BLaER1 treated with 17β-estradiol and CSF1 and Interleukin-3, amounts not matched to agents 10 nM and 100 nM (cell line): ENCODE data around the gene SLC2A10.

Source experiments
- H3K27ac ChIP-seq, 11 experiments: shearing (Covaris generic); formaldehyde crosslinking; 2 replicates each; pipeline ENCODE4 v1.8.1; 2022
- H3K27me3 ChIP-seq, 11 experiments: shearing (Covaris generic); formaldehyde crosslinking; 2 replicates each; pipeline ENCODE4 v1.8.1; 2022
- H3K36me3 ChIP-seq, 11 experiments: shearing (Covaris generic); formaldehyde crosslinking; 2 replicates each; pipeline ENCODE4 v1.8.1; 2022
- H3K4me1 ChIP-seq, 10 experiments: shearing (Covaris generic); formaldehyde crosslinking; 2 replicates each; pipeline ENCODE4 v1.8.1; 2022
- H3K4me2 ChIP-seq, 11 experiments: shearing (Covaris generic); formaldehyde crosslinking; 2 replicates each; pipeline ENCODE4 v1.8.1; 2022
- H3K4me3 ChIP-seq, 10 experiments: shearing (Covaris generic); formaldehyde crosslinking; 2 replicates each; pipeline ENCODE4 v1.8.1; 2022
- H3K9ac ChIP-seq, 11 experiments: shearing (Covaris generic); formaldehyde crosslinking; 2 replicates each; pipeline ENCODE4 v1.8.1; 2022
- H3K9me3 ChIP-seq, 11 experiments: shearing (Covaris generic); formaldehyde crosslinking; replicated peaks in 1 of 11; 2 replicates each; pipeline ENCODE4 v1.8.1; 2022
- H4K20me1 ChIP-seq, 11 experiments: shearing (Covaris generic); formaldehyde crosslinking; 2 replicates each; pipeline ENCODE4 v1.8.1; 2022
- Cebpa-rat ChIP-seq, 11 experiments: shearing (Covaris generic); IDR thresholded peaks; 2 replicates each; pipeline ENCODE4 v1.8.1; 2022

SLC2A10 gene

DNA sequence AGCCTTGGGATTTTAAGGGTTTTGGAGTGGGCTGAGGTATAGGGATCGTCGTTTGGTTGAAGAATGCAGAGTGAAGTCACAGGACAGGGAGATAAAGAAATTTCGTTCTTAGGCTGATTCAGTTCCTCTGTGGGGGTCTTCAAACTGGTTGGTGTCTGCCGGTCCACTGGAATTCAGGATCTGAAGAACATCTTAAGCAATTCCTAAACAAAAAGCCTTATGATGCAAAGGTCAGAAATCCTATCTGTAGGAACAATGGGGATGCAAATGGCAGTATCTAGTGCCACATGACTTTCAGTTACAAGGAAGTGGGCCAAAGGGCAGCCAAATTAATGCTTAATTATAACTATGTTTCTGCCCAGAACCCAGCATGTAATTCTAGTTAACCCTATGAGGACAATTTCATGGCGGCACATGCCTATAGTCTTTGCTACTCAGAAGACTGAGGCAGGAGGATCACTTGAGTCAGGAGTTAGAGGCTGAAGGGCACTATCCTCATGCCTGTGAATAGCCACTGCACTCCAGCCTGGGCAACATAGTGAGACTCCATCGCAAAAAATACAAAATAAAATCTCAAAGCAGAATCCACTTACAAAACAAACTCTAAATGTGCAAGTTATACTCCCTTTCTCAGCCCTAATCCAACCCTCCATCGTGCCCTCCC lies 4.6 kb upstream of the SLC2A10 start:
- Histone ChIP-seq H3K27me3 (peaks cover 14 to 20% (median 19%) of the 10 kb centered on the region in 11 experiments), H3K4me1 (peaks cover 0 to 8% (median 3%) of the 10 kb centered on the region in 10 experiments; a peak in 12 of 20 replicates), H3K4me2 (no peak overlapping the region), H3K9ac (no peak overlapping the region), H3K9me3 (peaks cover 18 to 35% (median 28%) of the 10 kb centered on the region in 11 experiments), H4K20me1 (no peaks in the 10 kb centered on the region), H3K27ac (no peak overlapping the region), H3K4me3 (no peak overlapping the region), H3K36me3 (no peaks in the 10 kb centered on the region; a peak in 1 of 22 replicates)
- no peak for TF ChIP-seq Cebpa-rat (IDR thresholded peaks at IDR 0.05)

DNA sequence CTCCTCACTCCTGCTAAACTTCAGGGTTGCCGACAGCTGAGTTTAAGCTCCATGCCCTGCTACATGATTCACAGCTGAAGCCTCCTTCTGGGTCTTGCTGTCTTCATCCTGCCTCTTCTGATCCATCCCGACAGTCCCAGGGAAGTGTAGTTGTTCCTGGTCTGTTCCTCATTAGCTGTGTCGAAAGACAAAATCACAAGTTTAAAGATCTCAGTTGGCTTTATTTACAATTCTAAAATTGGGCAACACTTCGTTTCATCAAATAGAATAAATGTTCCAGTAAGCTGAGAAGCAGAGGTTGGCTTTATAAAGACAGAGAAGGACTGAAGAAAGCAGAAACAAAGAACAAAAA lies 4.1 kb upstream of the SLC2A10 start:
- H3K4me1 ChIP-seq = peaks cover 5 to 13% (median 8%) of the 10 kb centered on the region in 10 experiments; a peak in 15 of 20 replicates
- no peaks in the 10 kb centered on the region; a peak in 1 of 22 replicates for H3K36me3 ChIP-seq
- H4K20me1 ChIP-seq = no peaks in the 10 kb centered on the region
- H3K4me3 ChIP-seq = no peak overlapping the region
- no peak for TF ChIP-seq Cebpa-rat (IDR thresholded peaks at IDR 0.05)
- no peak overlapping the region for H3K9ac ChIP-seq
- H3K9me3 ChIP-seq = peaks cover 18 to 35% (median 28%) of the 10 kb centered on the region in 11 experiments
- H3K4me2 ChIP-seq = no peak overlapping the region
- H3K27ac ChIP-seq = no peak overlapping the region
- H3K27me3 ChIP-seq = peaks cover 19 to 25% (median 24%) of the 10 kb centered on the region in 11 experiments

DNA sequence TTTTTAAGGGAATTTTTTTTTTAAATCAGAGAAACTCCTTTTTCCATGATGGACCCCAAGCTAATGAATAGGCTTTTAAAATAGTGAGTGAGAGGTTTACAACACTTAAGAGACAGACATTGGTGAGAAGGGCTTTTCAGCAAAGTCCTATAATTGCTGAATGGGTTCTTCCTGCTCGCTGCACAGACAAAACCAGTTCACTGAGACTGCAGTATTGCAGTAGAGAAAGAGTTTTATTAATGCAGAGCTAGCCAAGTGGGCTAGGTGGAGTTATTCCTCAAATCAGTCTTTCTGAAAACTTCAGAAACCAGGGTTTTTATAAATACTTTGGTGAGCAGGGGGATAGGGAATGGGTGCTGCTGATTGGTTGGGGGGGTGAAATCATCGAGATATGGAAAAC lies 3.2 kb upstream of the SLC2A10 start:
- Histone ChIP-seq H3K4me1 (peaks cover 6 to 16% (median 11%) of the 10 kb centered on the region in 10 experiments; a peak in 15 of 20 replicates), H3K4me2 (no peak overlapping the region), H3K36me3 (no peaks in the 10 kb centered on the region; a peak in 1 of 22 replicates), H3K9me3 (peaks cover 18 to 35% (median 28%) of the 10 kb centered on the region in 11 experiments), H3K4me3 (no peak overlapping the region), H4K20me1 (no peaks in the 10 kb centered on the region), H3K9ac (no peak overlapping the region), H3K27me3 (peaks cover 26 to 34% (median 31%) of the 10 kb centered on the region in 11 experiments), H3K27ac (no peak overlapping the region)
- no peak for TF ChIP-seq Cebpa-rat (IDR thresholded peaks at IDR 0.05)

DNA sequence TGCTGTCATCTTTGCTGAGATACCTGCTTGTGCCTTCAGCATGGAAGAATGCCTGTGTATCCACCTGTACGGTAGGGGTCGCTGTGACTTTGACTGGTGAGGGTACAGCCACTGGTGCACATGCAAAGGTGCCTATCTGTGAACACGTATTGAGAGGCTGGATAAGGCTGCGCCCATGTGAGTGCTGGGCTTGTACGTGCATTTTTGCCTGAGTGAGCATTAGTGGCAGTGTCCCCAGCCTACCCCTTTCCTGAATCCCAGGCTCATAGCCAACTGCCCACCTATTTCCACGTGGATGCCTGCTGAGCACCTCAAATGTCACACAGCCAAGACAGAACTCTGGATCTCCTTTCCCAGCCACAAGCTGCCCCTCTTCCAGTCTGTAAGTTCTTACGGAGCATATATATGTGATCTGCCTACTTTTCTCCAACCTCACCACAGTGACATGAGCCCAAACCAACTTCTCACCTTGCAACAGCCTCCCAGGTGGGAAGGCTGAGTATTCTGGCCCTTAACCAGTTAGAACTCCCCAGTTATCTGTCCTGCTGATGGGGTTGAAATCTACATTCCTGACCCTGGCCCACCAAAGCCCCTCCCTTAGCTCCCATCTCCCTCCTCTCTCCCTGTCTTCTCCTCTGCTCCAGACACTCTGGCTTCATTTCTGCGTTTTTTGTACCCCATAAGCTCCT lies 1.1 kb upstream of the SLC2A10 start:
- no peak overlapping the region for H3K27ac ChIP-seq
- H3K27me3 ChIP-seq = peaks cover 26 to 35% (median 32%) of the 10 kb centered on the region in 11 experiments
- no peaks in the 10 kb centered on the region; a peak in 1 of 22 replicates for H3K36me3 ChIP-seq
- peaks cover 18 to 35% (median 28%) of the 10 kb centered on the region in 11 experiments for H3K9me3 ChIP-seq
- TF ChIP-seq Cebpa-rat (IDR thresholded peaks at IDR 0.05) = no peak
- peaks cover 7 to 17% (median 11%) of the 10 kb centered on the region in 10 experiments; a peak in 15 of 20 replicates for H3K4me1 ChIP-seq
- H4K20me1 ChIP-seq = no peaks in the 10 kb centered on the region
- no peak overlapping the region for H3K4me3 ChIP-seq
- H3K4me2 ChIP-seq = no peak overlapping the region
- H3K9ac ChIP-seq = no peak overlapping the region

DNA sequence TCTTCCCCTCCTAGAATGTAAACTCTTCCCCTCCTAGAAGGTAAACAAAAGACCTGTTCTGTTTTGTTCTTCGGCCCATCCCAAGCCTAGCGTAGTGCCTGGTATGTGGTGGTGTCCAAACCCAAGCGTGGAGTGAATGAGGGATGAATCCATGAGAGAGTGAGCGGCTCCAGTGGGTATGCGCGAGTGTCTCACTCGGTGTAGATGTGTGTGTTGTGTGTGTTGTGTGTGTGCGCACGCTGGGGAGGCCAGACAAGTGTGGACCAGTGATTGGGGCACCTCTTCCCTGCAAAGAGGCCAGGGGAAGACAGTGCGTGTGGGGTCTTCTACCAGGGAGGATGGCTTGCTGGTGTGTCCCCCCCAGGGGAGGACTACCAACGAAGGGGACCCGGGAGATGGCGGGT lies 392 bp upstream of the SLC2A10 start:
- TF ChIP-seq Cebpa-rat (IDR thresholded peaks at IDR 0.05) = no peak
- H3K4me1 ChIP-seq = peaks cover 10 to 18% (median 12%) of the 10 kb centered on the region in 10 experiments; a peak in 15 of 20 replicates
- H3K27ac ChIP-seq = peak overlapping the region in 7 of 11 experiments; percentile 55 to 70 (median 60); a peak in 9 of 22 replicates
- peak overlapping the region; percentile 68 to 80 (median 78) for H3K9ac ChIP-seq
- peaks cover 26 to 35% (median 32%) of the 10 kb centered on the region in 11 experiments for H3K27me3 ChIP-seq
- H3K4me2 ChIP-seq = peak overlapping the region; percentile 78 to 96 (median 91)
- H3K36me3 ChIP-seq = no peaks in the 10 kb centered on the region; a peak in 1 of 22 replicates
- H3K9me3 ChIP-seq = peaks cover 18 to 35% (median 28%) of the 10 kb centered on the region in 11 experiments
- H3K4me3 ChIP-seq = peak overlapping the region; percentile 61 to 73 (median 64); a peak in 18 of 20 replicates
- H4K20me1 ChIP-seq = no peaks in the 10 kb centered on the region

DNA sequence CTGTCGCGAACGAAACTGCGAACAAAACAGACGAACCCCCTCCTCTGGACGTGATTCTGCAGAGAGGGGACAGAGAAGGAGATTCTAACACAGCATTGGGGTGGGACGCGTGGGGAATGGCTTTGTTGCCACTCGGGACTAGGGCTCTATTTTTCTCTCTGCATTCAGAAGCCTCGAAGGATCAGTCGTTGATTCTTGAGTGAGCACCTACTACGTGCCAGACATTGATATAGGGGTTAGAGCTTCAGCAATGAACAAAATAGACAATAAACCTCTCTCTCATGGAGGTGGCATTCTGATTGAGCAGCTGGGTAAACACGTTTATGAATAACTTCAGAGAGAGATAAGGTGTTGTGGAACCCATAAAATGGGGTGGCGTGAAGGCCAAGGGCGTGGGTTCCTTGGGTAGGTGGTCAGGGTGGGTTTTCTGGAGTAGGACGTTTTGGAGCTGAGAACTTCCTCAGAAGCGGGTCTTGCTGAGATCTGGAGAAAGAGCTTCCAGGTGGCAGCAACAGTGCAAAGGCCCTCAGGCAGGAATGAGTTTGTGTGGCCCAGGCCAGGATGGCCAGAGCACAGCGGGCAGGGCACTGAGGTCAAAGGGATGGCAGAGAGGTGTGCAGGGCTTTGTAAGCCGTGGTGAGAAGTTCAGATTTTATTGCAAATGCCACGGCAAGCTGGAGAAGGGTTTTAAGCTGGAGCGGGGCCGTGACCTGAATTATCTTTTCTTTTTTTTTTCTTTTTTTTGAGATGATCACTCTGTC lies 884 bp downstream of the SLC2A10 start:
- TF ChIP-seq Cebpa-rat (IDR thresholded peaks at IDR 0.05) = no peak
- Histone ChIP-seq H3K27ac (peak overlapping the region in 10 of 11 experiments; percentile 55 to 70 (median 60); a peak in 20 of 22 replicates), H3K4me3 (peak overlapping the region; percentile 61 to 73 (median 64))

DNA sequence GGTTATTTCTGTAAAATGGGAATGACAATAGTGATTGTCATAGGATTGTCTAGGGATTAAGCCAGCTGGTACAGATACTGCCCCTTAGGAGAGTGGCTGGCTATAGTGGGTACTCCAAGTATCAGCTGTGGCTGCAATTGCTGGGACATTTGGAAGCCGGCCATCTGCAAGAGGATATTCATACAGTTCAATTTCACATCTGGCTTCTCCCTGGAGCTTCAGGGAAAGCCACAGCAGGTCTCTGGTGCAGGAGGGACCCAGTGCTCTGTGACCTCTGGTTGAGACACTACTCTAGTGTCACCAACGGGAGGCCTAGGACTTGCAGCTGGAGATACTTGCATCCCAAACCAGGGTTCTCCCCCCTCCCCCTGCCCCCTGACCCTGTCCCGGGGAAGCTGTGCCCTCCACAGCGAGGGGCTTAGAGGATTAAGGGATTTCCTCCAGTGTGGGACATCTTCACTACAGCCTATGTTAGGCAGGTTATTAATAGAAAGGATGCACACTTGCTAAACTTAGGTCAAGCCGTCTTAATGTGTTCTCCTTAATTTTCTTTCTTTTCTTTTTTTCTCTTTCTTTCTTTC lies 2.7 kb downstream of the SLC2A10 start:
- no peak overlapping the region for H3K27ac ChIP-seq
- no peak for TF ChIP-seq Cebpa-rat (IDR thresholded peaks at IDR 0.05)

More for the DNA sequence above, 884 bp downstream of the SLC2A10 start:
- Histone ChIP-seq H3K4me2 (peak overlapping the region; percentile 78 to 96 (median 91)), H3K4me1 (peaks cover 10 to 18% (median 13%) of the 10 kb centered on the region in 10 experiments; a peak in 18 of 20 replicates), H3K27me3 (peaks cover 26 to 35% (median 32%) of the 10 kb centered on the region in 11 experiments), H3K36me3 (no peaks in the 10 kb centered on the region; a peak in 1 of 22 replicates), H4K20me1 (no peaks in the 10 kb centered on the region), H3K9ac (peak overlapping the region; percentile 68 to 80 (median 78)), H3K9me3 (peaks cover 18 to 30% (median 24%) of the 10 kb centered on the region in 11 experiments)

More for the DNA sequence above, 2.7 kb downstream of the SLC2A10 start:
- peaks cover 3 to 12% (median 6%) of the 10 kb centered on the region in 11 experiments; a peak in 20 of 22 replicates for H3K9me3 ChIP-seq
- no peak overlapping the region for H3K4me3 ChIP-seq
- H3K36me3 ChIP-seq = no peaks in the 10 kb centered on the region
- H3K9ac ChIP-seq = no peak overlapping the region
- H4K20me1 ChIP-seq = no peaks in the 10 kb centered on the region
- H3K27me3 ChIP-seq = peaks cover 26 to 35% (median 32%) of the 10 kb centered on the region in 11 experiments
- peaks cover 10 to 23% (median 15%) of the 10 kb centered on the region in 10 experiments; a peak in 18 of 20 replicates for H3K4me1 ChIP-seq
- H3K4me2 ChIP-seq = no peak overlapping the region
